ENCODE measurements around the gene FERMT1. TPM values are rescaled to one million over a fixed set of nuclear protein-coding genes. Genes with fewer than 3 reads are reported as not detected.

The FERMT1 gene
- polyA plus RNA-seq, 3 donors: not detected

- peaks cover 4 to 10% of the 10 kb centered on the region in 2 donors for H3K4me1 ChIP-seq (ENCODE audit: control insufficient read depth in 1 of 2, insufficient read depth in 2 of 2, low read length in 2 of 2)
- Mint-ChIP-seq H3K9me3 (peaks cover 0 to 11% (median 0%) of the 10 kb centered on the region in 7 donors), H3K4me3 (peak within 1 kb of the TSS in 1 of 2 donors; percentile 84), H3K27ac (peak within 1 kb of the TSS in 2 of 7 donors; percentile 8 to 62), H3K36me3 (peaks cover 0 to 3% of the 10 kb centered on the region in 2 donors), H3K27me3 (ENCODE audit: low read depth in 3 of 3) (peaks cover 47 to 62% (median 50%) of the 10 kb centered on the region in 3 donors), H3K4me1 (peaks cover 15% of the 10 kb centered on the region)
- peaks cover 38 to 57% of the 10 kb centered on the region in 2 donors for H3K27me3 ChIP-seq (ENCODE audit: control insufficient read depth in 2 of 2, insufficient read depth in 2 of 2, low read length in 2 of 2)
- no peak within 1 kb of the TSS for H3K4me3 ChIP-seq (replicated peaks in 1 of 3; ENCODE audit: low read depth in 2 of 3, low read length in 3 of 3)
- DNase-seq: no peak
- no peak within 1 kb of the TSS for H3K4me2 ChIP-seq (replicated peaks; ENCODE audit: extremely low read depth, low read length, poor library complexity, severe bottlenecking)
- H2AFZ ChIP-seq (ENCODE audit: insufficient read depth, low read depth, low read length, poor library complexity, severe bottlenecking): no peak within 1 kb of the TSS
- intact Hi-C loops (cut with micrococcal nuclease): no loop called here
- H4K20me1 ChIP-seq (ENCODE audit: insufficient read depth, low read length): no peaks in the 10 kb centered on the region
- no peak within 1 kb of the TSS for H3K9ac ChIP-seq (ENCODE audit: insufficient read depth, low read length, poor library complexity, severe bottlenecking)
- no peaks in the 10 kb centered on the region for H3K79me2 ChIP-seq (ENCODE audit: insufficient read depth, low read length)
- WGBS (ENCODE audit: insufficient coverage): 88% methylated on average over 6 of the region's 13 CpGs
- H3K27ac ChIP-seq (ENCODE audit: low read depth in 1 of 2, low read length in 2 of 2): no peak within 1 kb of the TSS
- TF ChIP-seq CTCF (IDR thresholded peaks at IDR 0.05): no peak
- H3K36me3 ChIP-seq (replicated peaks in 1 of 2; ENCODE audit: control insufficient read depth in 1 of 2, insufficient read depth in 2 of 2, low read length in 2 of 2): no peaks in the 10 kb centered on the region
- H3K9me3 ChIP-seq (replicated peaks in 1 of 2; ENCODE audit: control insufficient read depth in 1 of 2, insufficient read depth in 1 of 2, low read length in 2 of 2): peaks cover 0 to 8% of the 10 kb centered on the region in 2 donors
Observed at GRCh38 chr20:6053776-6054688, 68.8 kb downstream of the FERMT1 start, which contains the start of gene LRRN4. LRRN4 (minus strand) TSS chr20:6054060; CDS start chr20:6052799, 1,261 bp downstream.

DNA sequence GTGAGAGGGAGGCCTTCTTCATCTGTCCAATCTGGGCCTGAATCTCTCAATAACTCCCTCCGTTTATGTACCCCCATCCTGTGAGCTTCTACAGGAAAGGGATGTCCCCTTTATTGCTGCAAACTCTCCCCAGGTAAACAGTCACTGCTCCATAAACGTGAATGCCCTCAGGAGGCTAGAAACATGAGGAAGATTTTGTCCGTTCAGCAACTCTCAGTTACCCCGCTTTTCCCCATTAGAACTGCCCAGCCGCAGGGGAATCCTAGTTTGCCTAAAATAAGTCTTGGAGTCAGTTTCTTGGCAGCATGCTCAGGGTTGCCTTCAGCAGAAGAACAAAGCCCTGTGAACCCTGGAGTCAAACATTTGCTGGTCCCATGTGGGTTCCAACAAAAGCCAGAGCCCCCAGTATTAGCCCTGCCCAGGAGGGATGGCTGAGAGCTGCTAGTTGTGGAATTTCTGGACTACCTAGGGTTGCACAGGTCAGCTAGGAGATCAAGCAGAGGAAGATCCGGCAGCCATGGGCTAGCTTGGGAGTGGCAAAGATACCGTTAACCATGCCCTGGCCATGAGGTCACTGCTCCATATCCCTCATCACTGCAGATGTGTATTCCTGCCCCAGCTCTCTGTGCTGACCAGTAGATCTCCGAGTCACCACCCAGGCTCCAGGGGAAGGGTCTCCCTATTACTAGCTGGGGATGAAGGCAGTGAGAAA lies 69.6 kb downstream of the FERMT1 start:
- 93% methylated on average over 7 of the region's 8 CpGs for WGBS (ENCODE audit: insufficient coverage)
- H2AFZ ChIP-seq (ENCODE audit: insufficient read depth, low read depth, low read length, poor library complexity, severe bottlenecking): no peak overlapping the region

More for the DNA sequence above, 69.6 kb downstream of the FERMT1 start:
- H4K20me1 ChIP-seq (ENCODE audit: insufficient read depth, low read length): no peaks in the 10 kb centered on the region
- H3K4me3 ChIP-seq (replicated peaks in 1 of 3; ENCODE audit: low read depth in 2 of 3, low read length in 3 of 3): no peak overlapping the region
- Mint-ChIP-seq H3K4me1 (peaks cover 15% of the 10 kb centered on the region), H3K4me3 (peak overlapping the region in 1 of 2 donors; percentile 84), H3K9me3 (peaks cover 0 to 11% (median 0%) of the 10 kb centered on the region in 7 donors), H3K36me3 (peaks cover 0 to 3% of the 10 kb centered on the region in 2 donors), H3K27ac (peak overlapping the region in 2 of 7 donors; percentile 2 to 8), H3K27me3 (ENCODE audit: low read depth in 3 of 3) (peaks cover 41 to 56% (median 42%) of the 10 kb centered on the region in 3 donors)
- TF ChIP-seq CTCF (IDR thresholded peaks at IDR 0.05): no peak
- intact Hi-C loops (cut with micrococcal nuclease): no loop called here
- H3K4me1 ChIP-seq (ENCODE audit: control insufficient read depth in 1 of 2, insufficient read depth in 2 of 2, low read length in 2 of 2): peaks cover 4 to 10% of the 10 kb centered on the region in 2 donors
- H3K79me2 ChIP-seq (ENCODE audit: insufficient read depth, low read length): no peaks in the 10 kb centered on the region
- H3K4me2 ChIP-seq (replicated peaks; ENCODE audit: extremely low read depth, low read length, poor library complexity, severe bottlenecking): no peak overlapping the region
- H3K36me3 ChIP-seq (replicated peaks in 1 of 2; ENCODE audit: control insufficient read depth in 1 of 2, insufficient read depth in 2 of 2, low read length in 2 of 2): no peaks in the 10 kb centered on the region
- peaks cover 35 to 54% of the 10 kb centered on the region in 2 donors for H3K27me3 ChIP-seq (ENCODE audit: control insufficient read depth in 2 of 2, insufficient read depth in 2 of 2, low read length in 2 of 2)
- H3K9ac ChIP-seq (ENCODE audit: insufficient read depth, low read length, poor library complexity, severe bottlenecking): no peak overlapping the region
- H3K27ac ChIP-seq (ENCODE audit: low read depth in 1 of 2, low read length in 2 of 2): no peak overlapping the region
- H3K9me3 ChIP-seq (replicated peaks in 1 of 2; ENCODE audit: control insufficient read depth in 1 of 2, insufficient read depth in 1 of 2, low read length in 2 of 2): peaks cover 0 to 8% of the 10 kb centered on the region in 2 donors
- DNase-seq: no peak
